Measurements from ENCODE around the gene ITK.

ITK gene

GRCh38 chr5:157282150-157282549 is 101.5 kb downstream of the ITK start:
- no peak for DNase-seq (ENCODE audit: low spot score)

GRCh38 chr5:157283434-157283833 is 102.8 kb downstream of the ITK start:
- DNase-seq (ENCODE audit: low spot score), result no peak

GRCh38 chr5:157284458-157285212 is 104.0 kb downstream of the ITK start:
- DNase-seq (ENCODE audit: low spot score), result no peak

GRCh38 chr5:157285310-157286035 is 104.8 kb downstream of the ITK start:
- no peak for DNase-seq (ENCODE audit: low spot score)

GRCh38 chr5:157286761-157287211 is 106.1 kb downstream of the ITK start:
- DNase-seq (ENCODE audit: low spot score), result no peak

- no peak for DNase-seq (ENCODE audit: low spot score)
These were observed 107.9 kb downstream of the ITK start for GRCh38 chr5:157288405-157289163.

GRCh38 chr5:157289164-157289819 is 108.7 kb downstream of the ITK start:
- DNase-seq (ENCODE audit: low spot score), result no peak

- DNase-seq (ENCODE audit: low spot score), result peak; percentile 46
These were observed 109.7 kb downstream of the ITK start for GRCh38 chr5:157290156-157290980.

- DNase-seq (ENCODE audit: low spot score), result no peak
These were observed 110.5 kb downstream of the ITK start for GRCh38 chr5:157290981-157291711.

- DNase-seq (ENCODE audit: low spot score), result no peak
These were observed 112.0 kb downstream of the ITK start for GRCh38 chr5:157292599-157292998.

- DNase-seq (ENCODE audit: low spot score), result no peak
These were observed 113.9 kb downstream of the ITK start for GRCh38 chr5:157294407-157295091.

- no peak for DNase-seq (ENCODE audit: low spot score)
These were observed 114.6 kb downstream of the ITK start for GRCh38 chr5:157295247-157295646.

- no peak for DNase-seq (ENCODE audit: low spot score)
These were observed 119.9 kb downstream of the ITK start for GRCh38 chr5:157300564-157300963.

- DNase-seq (ENCODE audit: low spot score), result no peak
These were observed 120.4 kb downstream of the ITK start for GRCh38 chr5:157301066-157301465.

- no peak for DNase-seq (ENCODE audit: low spot score)
These were observed 122.4 kb downstream of the ITK start for GRCh38 chr5:157303023-157303422.

GRCh38 chr5:157303667-157304327 is 123.2 kb downstream of the ITK start:
- DNase-seq (ENCODE audit: low spot score), result no peak

Measured in AG08396 (cell line).